ENCODE measurements around the gene CRYGS.
"Not testable (repeated sequence)": the region's sequence is repeated elsewhere in the genome, so short reads cannot be mapped to it uniquely, and the experiment has no call there.

CRYGS gene

DNA sequence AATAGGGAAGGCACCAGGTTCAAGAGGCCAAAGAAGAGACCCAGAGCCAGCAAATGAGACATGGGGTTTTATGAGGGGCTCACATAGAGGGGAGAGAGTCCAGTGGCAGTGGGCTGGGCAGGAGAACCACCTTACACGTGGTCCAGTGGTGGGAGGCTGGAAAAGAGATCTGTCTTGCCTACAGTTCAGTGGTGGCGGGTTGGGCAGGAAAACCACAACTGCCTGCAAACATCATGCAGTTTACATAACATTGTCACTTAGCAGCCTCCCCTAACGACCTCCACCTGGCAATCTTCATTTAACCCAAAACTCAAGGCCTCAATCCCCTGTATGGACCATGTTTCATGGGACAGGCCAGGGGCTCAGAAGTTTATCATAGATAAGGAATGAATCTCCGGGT is 29.1 kb downstream of the CRYGS start:
- no peak for ATAC-seq

DNA sequence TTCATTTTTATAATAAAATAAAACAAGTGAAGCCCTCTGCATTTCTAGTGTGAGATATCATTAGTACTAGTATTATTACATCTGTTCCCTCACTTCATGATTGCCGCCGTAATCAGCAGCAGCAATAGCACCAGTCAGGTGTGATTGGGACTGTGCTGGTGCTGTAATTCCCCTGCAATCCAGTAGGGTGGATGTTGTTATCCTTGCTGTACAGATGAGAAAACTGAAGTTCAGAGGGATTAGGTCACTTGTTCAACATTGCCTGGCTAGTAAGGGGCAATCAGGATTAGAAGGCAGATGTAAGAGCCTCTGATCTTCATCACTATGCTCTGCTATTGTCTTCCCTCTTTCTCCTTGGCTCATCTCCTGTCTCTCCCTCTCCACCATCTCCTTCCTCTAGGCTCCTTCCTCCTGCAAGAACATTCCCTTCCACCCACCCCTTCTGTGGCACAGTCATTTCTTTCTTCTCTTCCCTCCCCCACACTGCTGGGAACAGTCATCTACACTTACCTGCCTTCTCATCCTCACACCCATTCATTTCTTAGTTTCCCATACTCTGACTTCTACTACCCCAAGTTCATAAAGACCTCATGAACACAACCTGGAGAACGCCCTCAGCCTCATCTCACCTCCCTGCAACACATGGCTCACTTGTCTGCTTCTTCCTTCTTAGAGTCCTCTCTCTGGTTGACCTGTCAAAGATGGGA is 29.7 kb downstream of the CRYGS start:
- peak in 1 of 2 donors; percentile 27 for ATAC-seq

DNA sequence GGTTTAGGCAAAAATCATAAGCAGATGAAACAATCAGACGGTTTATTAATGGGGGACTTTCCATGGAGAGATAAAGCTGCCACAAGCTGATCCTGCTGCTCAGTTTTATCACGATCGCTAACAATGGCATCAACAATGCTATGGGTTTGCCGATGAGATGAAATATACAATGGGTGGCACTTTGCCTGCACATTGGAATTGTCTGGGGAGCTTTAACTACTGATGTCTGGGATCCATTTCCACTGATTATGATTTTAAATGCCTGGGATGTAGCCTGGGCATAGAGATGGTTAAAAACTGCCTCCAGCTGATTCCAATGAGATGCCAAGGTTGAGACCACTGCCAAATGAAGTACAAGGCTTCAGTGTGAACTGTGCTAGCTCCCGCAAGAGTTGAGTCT is 30.8 kb downstream of the CRYGS start:
- ATAC-seq, result no peak

DNA sequence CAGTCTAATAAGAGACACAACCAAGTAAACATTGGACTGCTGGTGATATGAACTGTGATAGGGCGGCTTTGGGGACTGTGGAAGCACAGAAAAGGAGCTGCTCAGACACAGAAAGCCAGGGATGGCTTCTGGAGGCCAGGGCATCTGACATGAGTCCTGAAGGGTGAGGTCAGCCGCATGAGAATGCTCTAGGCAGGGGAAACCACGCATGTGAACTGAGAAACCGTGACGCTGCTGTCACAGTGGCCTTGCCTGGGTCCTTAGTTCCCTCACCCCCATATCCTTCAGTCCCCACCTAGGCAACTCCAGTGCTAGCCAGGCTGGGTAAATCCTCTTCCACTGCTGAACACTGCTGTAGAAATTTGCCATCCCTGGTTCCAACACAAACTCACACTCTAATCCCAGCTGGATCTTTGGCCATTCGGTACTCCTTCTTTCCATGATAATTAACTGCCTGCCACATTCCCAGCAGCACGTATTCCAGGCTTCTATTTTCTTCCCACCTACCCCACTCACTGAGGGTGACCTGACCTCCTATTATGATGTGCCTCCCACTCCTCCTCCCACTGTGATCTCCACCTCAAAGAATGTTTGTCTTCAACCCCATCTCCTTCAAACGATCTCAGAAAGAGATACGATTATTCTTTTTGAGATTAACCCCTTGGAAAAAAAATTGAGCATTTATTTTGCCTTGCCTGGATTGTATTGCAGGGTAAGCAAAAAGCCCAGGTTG is 31.4 kb downstream of the CRYGS start:
- no peak for ATAC-seq

DNA sequence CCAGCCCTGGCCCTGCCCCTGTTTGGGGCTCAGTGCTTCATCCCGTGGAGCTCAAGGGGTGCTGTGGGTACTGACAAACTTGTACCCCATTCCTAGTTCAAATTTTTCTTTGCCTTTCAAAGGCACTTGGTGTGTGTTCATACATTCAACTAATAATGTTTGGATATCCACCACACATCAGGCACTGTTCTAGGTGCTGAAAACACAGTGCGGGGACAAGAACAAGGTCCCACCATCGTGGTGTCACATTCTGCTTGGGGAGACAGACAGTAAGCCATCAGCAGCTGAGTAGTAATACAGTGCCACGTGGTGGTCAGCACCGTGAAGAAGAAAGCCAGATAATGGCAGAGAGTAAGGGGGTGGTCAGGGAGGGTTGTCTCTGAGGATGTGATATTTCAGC is 32.5 kb downstream of the CRYGS start:
- no peak for ATAC-seq

DNA sequence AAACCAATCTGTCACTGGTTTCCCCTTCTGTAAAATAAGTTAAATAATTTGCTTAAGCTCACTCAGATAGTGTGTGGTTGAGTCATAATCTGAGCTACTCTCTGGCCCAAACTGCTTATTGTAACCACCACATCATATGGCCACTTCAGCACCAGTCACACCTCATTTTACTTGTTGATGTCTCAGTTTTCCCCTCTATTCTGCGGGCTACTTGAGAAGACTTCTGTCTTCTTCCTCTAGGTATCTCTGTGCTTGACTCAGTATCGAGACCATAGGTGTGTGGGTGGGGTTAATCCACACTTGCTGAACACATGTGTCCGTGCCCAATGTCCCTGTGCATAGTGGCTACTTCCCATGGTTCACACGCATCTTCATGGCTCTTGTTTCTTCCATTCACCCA is 32.9 kb downstream of the CRYGS start:
- ATAC-seq, result peak; percentile 70 to 75

DNA sequence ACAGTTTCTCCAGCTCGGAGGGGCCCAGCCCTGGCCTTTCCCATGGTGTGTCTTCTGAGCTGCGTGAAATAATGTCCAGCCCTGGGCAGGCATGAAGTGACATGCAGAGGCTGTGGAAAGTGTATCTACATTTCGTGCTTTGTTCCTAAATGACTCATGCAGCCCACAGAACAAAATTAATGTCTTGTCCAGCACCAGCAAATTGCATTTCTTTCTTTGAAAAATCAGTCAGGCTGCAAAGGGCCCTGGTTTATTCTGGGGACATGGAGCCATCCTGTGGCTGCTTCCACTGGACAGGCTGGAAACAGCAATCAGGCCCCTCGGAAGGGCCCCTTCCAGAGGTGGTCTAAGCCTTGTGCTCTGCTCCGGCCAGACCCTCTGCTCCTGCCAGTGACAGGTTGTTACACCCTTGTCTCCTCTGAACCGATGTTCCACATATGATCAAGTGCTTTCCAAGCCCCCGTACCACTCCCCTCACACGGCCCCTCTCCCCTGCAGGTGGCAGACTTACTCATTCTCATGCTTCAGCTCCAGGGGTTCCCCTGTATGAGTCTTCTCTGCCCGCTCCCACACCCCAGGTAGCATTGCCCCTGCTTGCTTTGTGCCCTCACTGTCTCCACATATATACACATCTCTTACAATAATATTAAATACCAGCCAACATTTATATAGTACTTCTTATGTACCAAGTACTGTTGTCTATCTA is 33.7 kb downstream of the CRYGS start:
- ATAC-seq, result peak; percentile 27 to 36

DNA sequence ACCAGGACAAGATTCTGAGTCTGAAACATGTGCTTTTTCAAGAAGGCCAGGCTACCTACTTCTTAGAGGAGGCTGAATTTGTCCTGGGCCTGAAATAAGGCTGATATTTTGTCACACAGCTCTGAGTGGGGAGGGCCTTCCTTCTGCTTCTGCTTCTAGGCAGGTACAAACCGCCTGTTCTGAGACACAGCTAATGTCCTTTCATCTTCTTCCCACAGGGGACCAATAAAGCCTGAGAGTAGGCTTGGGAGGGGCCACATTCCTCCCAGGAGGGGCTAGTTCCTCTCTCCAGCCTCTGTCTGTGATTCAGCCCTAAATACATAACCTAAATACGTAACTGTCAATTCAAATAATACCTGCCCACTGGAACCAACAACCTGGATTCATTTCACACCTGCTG is 34.8 kb downstream of the CRYGS start:
- no peak for ATAC-seq

DNA sequence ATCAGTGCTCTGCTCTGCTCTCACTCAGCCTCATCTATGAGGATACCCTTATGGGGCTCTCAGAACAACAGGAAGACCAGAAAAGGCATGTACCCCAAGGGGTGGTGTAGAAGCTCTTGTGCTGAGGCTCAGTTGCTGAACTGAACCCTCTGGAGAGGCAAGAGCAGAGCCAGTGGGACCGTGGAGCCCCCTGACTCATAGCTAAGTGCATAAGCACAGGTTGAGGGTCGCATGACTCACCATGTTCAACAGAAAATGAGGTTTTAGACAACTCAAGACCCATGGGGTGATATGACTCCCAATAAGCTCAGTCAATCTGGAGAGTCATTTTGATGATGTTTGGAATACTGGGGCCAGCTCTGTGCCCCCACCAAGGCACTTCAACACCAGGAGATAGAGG is 37.3 kb downstream of the CRYGS start:
- peak; percentile 27 to 56 for ATAC-seq

DNA sequence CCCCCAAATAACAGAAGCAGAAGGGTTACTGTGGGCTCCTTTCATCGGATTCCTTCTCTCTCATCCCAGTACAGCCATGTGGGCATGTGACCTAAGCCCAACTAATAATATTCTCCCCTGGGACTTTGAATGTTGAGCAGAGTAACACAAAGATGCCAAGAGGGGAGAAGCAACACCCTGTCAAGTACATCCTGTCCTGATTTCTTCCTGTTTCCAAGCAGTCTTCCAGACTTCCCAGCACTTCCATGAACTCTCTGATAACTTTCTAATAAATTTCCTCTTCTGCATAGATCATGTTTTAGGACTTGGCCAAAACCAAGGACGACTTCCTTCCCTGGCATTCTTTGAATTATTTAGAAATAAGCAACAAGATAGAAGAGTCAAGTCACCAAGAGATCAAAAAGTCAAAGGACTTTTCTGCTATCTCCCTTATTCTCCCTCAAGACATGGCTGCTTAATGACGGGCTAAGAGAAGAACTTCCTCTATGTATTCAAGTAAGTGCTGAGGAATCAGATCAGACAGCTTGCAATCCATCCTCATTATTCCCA is 37.9 kb downstream of the CRYGS start:
- ATAC-seq, result no peak

DNA sequence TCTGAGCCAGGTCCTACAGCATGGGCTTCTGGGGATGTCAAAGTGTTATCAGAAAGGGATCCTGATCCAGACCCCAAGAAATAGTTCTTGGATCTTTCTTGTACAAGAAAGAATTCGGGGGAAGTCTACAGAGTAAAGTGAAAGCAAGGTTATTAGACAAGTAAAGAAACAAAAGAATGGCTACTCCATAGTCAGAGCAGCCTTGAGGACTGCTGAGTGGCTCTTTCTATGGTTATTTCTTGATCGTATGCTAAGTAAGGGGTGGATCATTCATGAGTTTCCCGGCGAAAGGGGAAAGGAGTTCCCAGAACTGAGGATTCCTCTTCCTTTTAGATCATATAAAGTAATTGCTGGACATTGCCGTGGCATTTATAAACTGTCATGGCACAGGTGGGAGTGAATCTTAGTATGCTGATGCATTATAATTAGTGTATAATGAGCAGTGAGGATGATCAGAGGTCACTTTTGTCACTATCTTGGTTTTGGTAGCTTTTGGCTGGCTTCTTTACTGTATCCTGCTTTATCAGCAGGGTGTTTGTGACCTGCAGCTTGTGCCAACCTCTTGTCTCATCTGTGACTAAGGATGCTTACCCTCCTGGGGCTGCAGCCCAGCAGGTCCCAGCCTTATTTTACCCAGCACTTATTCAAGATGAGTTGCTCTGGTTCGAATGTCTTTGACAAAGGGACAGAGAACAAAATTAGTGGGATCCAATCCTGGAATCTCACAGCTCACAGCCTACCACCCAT is 41.0 kb downstream of the CRYGS start:
- no peak for ATAC-seq

DNA sequence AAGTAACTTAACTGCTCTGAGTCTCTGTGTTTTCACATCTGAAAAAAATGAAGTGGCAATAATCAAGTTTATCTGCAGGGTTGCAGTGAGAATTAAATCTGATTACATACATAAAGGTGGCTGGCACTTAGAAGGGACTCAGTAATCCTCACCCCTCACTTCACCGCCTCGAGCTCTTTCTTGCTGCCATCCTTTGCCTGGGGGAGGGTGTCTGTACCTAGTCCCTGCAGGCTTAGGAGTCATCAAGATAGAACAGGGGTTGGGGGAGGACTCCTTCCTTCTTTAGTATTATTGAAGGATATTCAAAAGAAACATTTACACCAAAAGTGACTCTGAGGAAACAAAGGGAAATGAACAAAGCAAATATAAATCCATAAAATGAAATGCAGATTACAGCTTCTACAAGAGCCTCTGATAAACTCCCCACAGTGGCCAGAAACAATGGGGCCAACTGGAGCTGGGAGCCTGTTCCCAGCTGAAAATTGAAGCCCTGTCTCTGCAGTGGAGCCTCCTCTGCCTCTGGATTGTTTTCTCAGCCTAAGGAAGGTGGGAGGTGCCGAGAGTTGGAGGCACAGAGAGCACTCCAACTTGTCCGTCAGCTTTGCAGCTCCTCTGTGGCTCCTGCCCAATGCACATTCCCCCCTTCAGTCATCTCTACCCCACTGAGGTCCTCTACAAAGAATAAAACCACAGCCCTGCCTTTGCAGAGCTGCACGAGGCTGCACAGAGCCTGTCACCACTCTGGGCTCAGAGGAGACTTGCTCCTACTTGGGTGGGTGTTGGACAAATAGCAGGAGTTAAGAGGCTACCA is 41.8 kb downstream of the CRYGS start:
- ATAC-seq, result peak in 1 of 2 donors; percentile 22

DNA sequence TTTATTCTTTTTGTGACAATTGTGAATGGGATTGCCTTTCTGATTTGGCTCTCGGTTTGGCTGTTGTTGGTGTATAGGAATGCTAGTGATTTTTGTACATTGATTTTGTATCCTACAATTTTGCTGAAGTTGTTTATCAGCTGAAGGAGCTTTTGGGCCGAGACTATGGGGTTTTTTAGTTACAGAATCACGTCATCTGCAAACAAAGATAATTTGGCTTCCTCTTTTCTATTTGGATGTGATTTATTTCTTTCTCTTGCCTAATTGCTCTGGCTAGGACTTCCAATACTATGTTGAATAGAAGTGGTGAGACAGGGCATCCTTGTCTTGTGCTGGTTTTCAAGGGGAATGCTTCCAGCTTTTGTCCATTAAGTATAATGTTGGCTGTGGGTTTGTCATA is 44.2 kb downstream of the CRYGS start:
- not testable (repeated sequence) for ATAC-seq

DNA sequence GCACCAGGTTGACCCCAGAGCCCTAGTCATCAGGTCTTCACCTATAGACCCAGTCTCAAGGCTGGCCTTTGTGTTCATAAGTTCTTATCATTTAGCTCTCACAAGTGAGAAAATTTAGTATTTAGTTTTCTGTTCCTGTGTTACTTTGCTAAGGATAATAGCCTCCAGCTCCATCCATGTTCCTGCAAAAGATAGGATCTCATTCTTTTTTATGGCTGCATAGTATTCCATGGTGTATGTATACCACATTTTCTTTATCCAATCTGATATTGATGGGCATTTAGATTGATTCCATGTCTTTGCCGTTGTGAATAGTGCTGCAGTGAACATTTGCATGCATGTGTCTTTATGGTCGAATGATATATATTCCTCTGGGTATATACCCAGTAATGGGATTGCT is 46.2 kb downstream of the CRYGS start:
- ATAC-seq, result not testable (repeated sequence)

DNA sequence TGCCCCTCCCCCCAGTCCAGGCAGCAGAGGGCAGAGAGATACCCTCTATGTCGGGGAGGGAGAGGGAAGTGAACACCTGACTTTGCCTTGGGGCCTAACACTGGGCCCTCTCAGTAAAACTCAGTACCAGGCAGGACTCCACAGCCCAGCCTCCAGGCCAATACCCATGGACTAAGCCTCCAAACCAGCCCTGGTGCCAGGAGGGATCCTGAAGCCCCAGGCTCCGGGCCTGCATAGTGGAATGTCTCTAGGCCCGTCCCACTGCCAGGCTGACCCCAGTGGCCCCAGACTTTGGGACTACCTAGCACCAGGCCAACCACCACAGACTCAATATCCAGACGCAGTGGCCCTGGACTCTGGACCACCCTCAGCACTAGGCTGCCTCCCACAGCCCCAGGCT is 46.6 kb downstream of the CRYGS start:
- no peak for ATAC-seq

DNA sequence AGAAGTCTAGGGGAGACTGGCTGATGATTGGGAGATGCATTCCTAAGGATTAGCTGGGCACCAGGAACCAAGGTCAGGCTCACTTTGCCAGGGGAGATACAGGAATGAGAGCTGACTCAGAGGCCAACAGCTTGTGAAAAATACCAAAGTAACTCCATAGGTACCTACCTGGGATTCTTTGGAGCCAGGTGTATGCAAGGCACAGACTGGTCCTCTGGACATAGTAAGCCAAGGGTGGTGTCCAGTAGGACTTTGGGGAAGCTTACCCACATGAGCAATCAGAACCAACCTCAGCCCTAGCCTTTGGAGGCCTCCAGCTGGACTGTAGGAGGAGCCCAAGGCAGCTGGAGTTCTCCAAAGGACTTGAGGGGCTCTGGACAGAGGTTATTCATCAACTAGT is 47.5 kb downstream of the CRYGS start:
- no peak for ATAC-seq

DNA sequence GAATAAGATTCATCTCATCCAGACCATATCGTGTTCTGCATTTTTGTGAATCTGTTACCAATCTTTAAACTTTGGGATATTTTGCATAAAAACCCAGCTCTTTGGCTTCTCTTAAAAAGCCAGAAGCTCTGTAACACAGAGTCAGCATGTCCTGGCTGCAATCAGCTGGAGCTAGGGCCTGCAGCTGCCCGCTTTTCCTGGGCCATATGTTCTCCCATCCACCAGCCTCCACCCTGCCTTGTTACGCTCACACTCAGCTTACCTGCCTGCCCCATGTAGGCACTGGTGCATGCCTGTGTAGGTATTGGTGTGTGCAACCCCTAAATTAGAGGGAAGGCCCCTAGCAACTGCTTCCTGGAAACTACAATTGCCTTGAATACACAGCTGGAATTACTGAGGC is 48.2 kb downstream of the CRYGS start:
- no peak for ATAC-seq

DNA sequence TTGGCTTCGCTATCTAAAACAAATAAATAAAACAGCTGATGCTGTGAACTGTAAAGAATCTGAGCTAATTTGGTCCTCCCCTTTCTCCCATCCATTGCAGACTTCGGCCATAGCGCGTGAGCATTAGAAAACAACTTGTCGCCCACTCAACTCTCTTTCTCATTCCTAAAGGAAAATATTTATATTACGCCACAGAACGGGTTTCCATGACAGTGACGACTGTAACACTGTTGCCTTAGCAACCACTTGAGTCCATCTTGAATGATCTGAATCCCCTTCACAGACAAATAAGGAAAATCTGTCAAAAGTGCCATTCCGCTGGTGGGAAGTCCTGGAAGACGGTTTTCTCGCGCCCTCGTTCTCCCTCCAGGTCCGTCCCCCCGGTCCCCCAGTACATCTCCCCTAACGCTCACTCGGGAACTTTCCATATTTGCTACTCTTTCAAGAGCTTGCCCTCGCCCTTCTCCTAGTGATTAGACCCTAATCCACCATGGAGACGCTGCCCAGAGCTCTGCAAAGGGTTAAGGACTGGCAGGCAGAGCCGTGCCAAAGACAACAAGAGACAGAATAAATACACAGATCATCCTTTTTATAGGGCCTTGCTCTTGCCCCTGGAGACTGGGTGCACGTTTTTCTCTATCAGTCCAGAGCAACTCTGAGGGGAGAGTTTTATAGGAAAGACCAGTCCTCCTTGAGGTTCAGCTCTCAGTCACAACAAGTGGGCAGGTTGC is 50.5 kb downstream of the CRYGS start:
- ATAC-seq, result no peak

DNA sequence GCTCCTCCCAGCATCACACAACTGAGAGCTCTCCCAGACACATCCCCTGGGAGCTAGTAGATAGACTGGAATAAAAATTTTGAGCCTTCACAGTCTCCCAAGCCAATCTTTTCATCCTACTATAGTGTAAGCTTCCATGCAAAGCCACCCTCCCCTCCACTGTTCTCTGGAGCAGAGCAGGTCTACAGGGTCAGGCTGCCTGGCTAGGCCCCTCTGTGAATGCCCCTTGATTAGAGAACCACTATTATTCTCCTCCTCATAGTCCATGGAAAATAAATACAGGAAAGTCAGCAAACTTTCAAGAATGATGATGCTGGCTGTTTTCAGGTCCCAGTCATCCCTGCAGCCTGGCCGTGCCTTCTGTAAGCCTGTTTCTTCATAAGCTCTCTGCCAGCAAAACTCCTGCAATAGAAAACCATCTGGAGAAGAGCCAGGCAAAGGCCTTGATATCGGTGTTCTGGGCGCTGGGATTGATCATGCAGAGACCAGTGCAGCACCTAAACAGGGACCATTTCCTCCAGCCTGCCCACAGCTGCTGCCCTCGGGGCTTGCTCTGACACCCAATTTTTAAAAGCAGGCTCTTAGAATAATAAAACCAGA is 51.7 kb downstream of the CRYGS start:
- ATAC-seq, result no peak

DNA sequence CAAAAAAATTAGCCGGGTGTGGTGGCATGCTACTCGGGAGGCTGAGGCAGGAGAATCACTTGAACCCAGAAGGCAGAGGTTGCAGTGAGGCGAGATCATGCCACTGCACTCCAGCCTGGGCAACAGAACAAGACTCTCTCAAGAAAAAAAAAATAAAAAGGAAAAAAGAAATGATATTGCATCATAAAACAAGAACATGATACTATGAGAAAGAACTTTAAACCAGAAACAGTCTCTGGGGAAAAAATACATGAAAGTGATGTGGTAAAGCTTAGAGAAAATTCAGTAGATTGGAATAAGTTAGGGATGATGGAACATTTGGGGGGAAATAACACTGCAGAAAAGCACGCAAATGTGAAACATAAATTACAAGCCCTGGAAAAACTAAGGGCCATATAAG is 54.7 kb downstream of the CRYGS start:
- no peak for ATAC-seq
